GM12878 (cell line): Measurements from ENCODE around the gene FAM234B. TPM values are rescaled to one million over a fixed set of nuclear protein-coding genes. Genes with fewer than 3 reads are reported as not detected.

ENCODE experiments used
- ATAC-seq: fragments of 200-7000 bp; cut with Tn5 transposase; 3 replicates; pipeline ENCODE4 v1.9.1; 2020; ENCODE audit warnings: mild to moderate bottlenecking, moderate library complexity
- BruUV-seq: library from RNA; stranded (reverse); fragments of 400-500 nt; replicated peaks from 2 replicates; lab custom pipeline; 2021; lab: Mats Ljungman, UMichigan
- CTCF ChIA-PET: fragments of 300-600 bp; sonication (Branson Sonifier 250); formaldehyde crosslinking; extraction: SDS; loops from one replicate; lab custom pipeline; 2021; ENCODE audit warnings: inconsistent platforms; lab: Yijun Ruan, JAX
- POLR2A ChIA-PET: fragments of 350-600 bp; formaldehyde crosslinking; extraction: SDS; loops from one replicate; lab custom pipeline; 2021; ENCODE audit warnings: inconsistent platforms; lab: Charles Lee
- RAD21 ChIA-PET: fragments of 300-600 bp; sonication (Branson Sonifier 250); formaldehyde crosslinking; loops from one replicate; lab custom pipeline; 2023; ENCODE audit warnings: antibody characterized with exemption; ENCODE audit not compliant: unreplicated experiment; lab: Charles Lee
- SMC1A ChIA-PET: fragments of 300-600 bp; sonication (Branson Sonifier 250); formaldehyde crosslinking; loops from one replicate; lab custom pipeline; 2023; ENCODE audit not compliant: unreplicated experiment, uncharacterized antibody; lab: Charles Lee
- DNase-seq: peaks from one replicate; pipeline ENCODE4 v3.0.0-alpha.2; 2011; ENCODE audit warnings: low read depth, low spot score
- FAIRE-seq: peaks from 3 replicates; lab custom pipeline; 2011; peaks lifted over from hg19 to GRCh38; lab: Jason Lieb, UNC
- H2AFZ ChIP-seq: 2 replicates; pipeline ENCODE4 v1.6.0; 2011; ENCODE audit warnings: low read depth, low read length, control low read depth; ENCODE audit not compliant: control insufficient read depth
- H3K27ac ChIP-seq: 2 replicates; pipeline ENCODE4 v1.5.1; 2011; ENCODE audit warnings: control low read depth; ENCODE audit not compliant: control insufficient read depth, insufficient read depth
- H3K27me3 ChIP-seq, 2 experiments: replicated peaks in 1 of 2; 2 replicates each; pipeline versions ENCODE4 v1.6.0 to v1.6.1; 2011; ENCODE audit warnings: low read length in 1 of 2; ENCODE audit not compliant: control insufficient read depth in 2 of 2, insufficient read depth in 2 of 2
- H3K36me3 ChIP-seq, 2 experiments: 2 replicates each; pipeline ENCODE4 v1.5.1; 2011; ENCODE audit warnings: low read length in 1 of 2; ENCODE audit not compliant: control insufficient read depth in 2 of 2, insufficient read depth in 2 of 2
- H3K4me1 ChIP-seq: 2 replicates; pipeline ENCODE4 v1.6.1; 2011; ENCODE audit warnings: mild to moderate bottlenecking, low read length, moderate library complexity, mixed read lengths; ENCODE audit not compliant: control insufficient read depth, insufficient read depth
- H3K4me2 ChIP-seq: 2 replicates; pipeline ENCODE4 v1.6.0; 2011; ENCODE audit warnings: control low read depth; ENCODE audit not compliant: control insufficient read depth, insufficient read depth
- H3K4me3 ChIP-seq: fragments of 200-600 bp; sonication (generic); 2 replicates; pipeline ENCODE4 v1.5.1; 2016
- H3K79me2 ChIP-seq: 2 replicates; pipeline ENCODE4 v1.6.0; 2011; ENCODE audit warnings: low read length; ENCODE audit not compliant: control insufficient read depth, insufficient read depth
- H3K9ac ChIP-seq: 2 replicates; pipeline ENCODE4 v1.8.0; 2011; ENCODE audit warnings: low read length, control low read depth, mixed read lengths; ENCODE audit not compliant: control insufficient read depth, insufficient read depth
- H3K9me3 ChIP-seq: replicated peaks from 3 replicates; pipeline ENCODE4 v1.5.1; 2011; ENCODE audit warnings: mild to moderate bottlenecking, low read length; ENCODE audit not compliant: control insufficient read depth, insufficient read depth
- H4K20me1 ChIP-seq: 2 replicates; pipeline ENCODE4 v1.6.0; 2011; ENCODE audit not compliant: control insufficient read depth, insufficient read depth
- CREB1 ChIP-seq: IDR thresholded peaks from 2 replicates; pipeline ENCODE4 v1.6.1; 2012; ENCODE audit warnings: low read depth, mild to moderate bottlenecking, inconsistent platforms
- ETV6 ChIP-seq, 2 experiments: fragments of 450-650 bp in 1 of 2; IDR thresholded peaks in 1 of 2; conservative IDR thresholded peaks in 1 of 2; 2 replicates each; pipeline ENCODE4 v1.6.1; 2014; ENCODE audit warnings: antibody characterized with exemption in 1 of 2, borderline replicate concordance in 1 of 2, low read depth in 1 of 2, mild to moderate bottlenecking in 1 of 2, moderate library complexity in 1 of 2
- JUND ChIP-seq: IDR thresholded peaks from 2 replicates; pipeline ENCODE4 v1.6.1; 2012; ENCODE audit warnings: low read depth, mild to moderate bottlenecking, low read length, improper control_type of control experiment, moderate library complexity
- SMARCA5 ChIP-seq: fragments of 450-650 bp; IDR thresholded peaks from 2 replicates; pipeline ENCODE4 v1.6.1; 2017; ENCODE audit warnings: mild to moderate bottlenecking
- STAT3 ChIP-seq: IDR thresholded peaks from 2 replicates; pipeline ENCODE4 v1.6.1; 2011; ENCODE audit warnings: low read depth, low read length, improper control_type of control experiment
- TBL1XR1 ChIP-seq: IDR thresholded peaks from 2 replicates; pipeline ENCODE4 v1.6.1; 2012; ENCODE audit warnings: low read depth, low read length, improper control_type of control experiment
- ZNF384 ChIP-seq: IDR thresholded peaks from 2 replicates; pipeline ENCODE4 v1.6.1; 2012; ENCODE audit warnings: low read depth, mild to moderate bottlenecking, low read length, improper control_type of control experiment, borderline replicate concordance
- WGBS: methylation state at CpG from one replicate; pipeline ENCODE4 v1.1.6; 2016; ENCODE audit warnings: low lambda C conversion rate; ENCODE audit not compliant: insufficient replicate concordance, insufficient coverage; ENCODE audit errors: missing lambda C conversion rate; 5-methylcytosine and 5-hydroxymethylcytosine counted together
- in situ Hi-C: fragments of 300-500 bp; cut with MboI; formaldehyde crosslinking; loops from 9 replicates; pipeline ENCODE4 v1.14.3; 2018; ENCODE audit warnings: mixed read lengths
- intact Hi-C: fragments of 100-400 bp; cut with micrococcal nuclease; formaldehyde crosslinking; loops from one replicate; pipeline ENCODE4 v1.14.2; 2022; ENCODE audit not compliant: unreplicated experiment
- polyA plus RNA-seq, 11 experiments: library from polyadenylated mRNA; depleted of rRNA in 4 of 11; unstranded in 6 of 11; stranded (reverse) in 5 of 11; fragments of >200 nt; fragmentation: Nextera tagmentation in 4 of 11; fragmentation: Illumina TruSeq in 1 of 11; extraction: Ambion mirVana in 4 of 11; extraction: Trizol in 1 of 11; gene quantifications; 1 replicate in 1 of 11; 2 replicates in 10 of 11; pipeline versions ENCODE4 v1.2.1 to v1.2.3, GENCODE V29; 2011 to 2016; ENCODE audit warnings: inconsistent platforms in 2 of 11, missing spikeins in 2 of 11, low read depth in 1 of 11
- total RNA-seq, 4 experiments: library from RNA; depleted of rRNA in 3 of 4; stranded (reverse); fragments of >200 nt in 3 of 4; fragmentation: Illumina TruSeq in 1 of 4; extraction: Trizol in 1 of 4; gene quantifications; 2 replicates each; pipeline versions ENCODE4 v1.2.1 to v1.2.3, GENCODE V29; 2013 to 2021
- TF ChIP-seq, protein P1 (sequence below): IDR thresholded peaks from 2 replicates; pipeline ENCODE4 v1.6.1; 2012; ENCODE audit warnings: low read depth, low read length, improper control_type of control experiment
- TF ChIP-seq, protein P2 (sequence below): fragments of 450-650 bp; IDR thresholded peaks from 2 replicates; pipeline ENCODE4 v1.6.1; 2016; ENCODE audit warnings: mild to moderate bottlenecking, moderate library complexity, borderline replicate concordance
- TF ChIP-seq, protein P3 (sequence below): fragments of 450-650 bp; IDR thresholded peaks from 2 replicates; pipeline ENCODE4 v1.6.1; 2018; ENCODE audit warnings: mild to moderate bottlenecking, low read depth, moderate library complexity; ENCODE audit not compliant: partially characterized antibody

Gene FAM234B
- total and polyA plus RNA-seq, 10 of the 15 experiments (the other 5 are each of a cell fraction or from before 2014, with no cell fraction given) = 0.09 to 2.8 (median 0.18) TPM

DNA sequence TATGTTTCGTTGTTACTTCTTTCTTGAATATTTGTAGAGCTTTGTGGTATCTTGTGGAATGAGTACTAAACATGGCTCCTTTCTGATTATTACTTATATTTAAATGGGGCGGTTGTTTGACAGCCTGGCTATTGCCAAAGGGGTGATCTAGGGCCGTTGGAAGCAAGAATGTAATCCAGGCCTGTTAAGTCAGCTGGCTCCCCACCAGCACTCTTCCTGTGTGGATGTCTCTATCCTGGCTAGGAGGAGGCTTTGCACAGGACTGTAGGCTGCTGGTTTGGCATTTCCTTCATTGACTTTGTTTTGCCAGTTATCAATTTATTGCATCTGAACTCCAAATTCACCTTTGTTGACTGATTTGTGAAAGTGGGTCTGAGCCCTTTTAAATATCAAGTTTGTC is 5.6 kb downstream of the FAM234B start:
- peaks cover 0 to 3% of the 10 kb centered on the region in 2 experiments; a peak in 1 of 4 replicates for H3K27me3 ChIP-seq
- DNase-seq = no peak
- ChIA-PET POLR2A (no interaction called here), RAD21 (no interaction called here), CTCF (no interaction called here), SMC1A (interaction anchor here (0.8 kb wide), 1 partner anchor 73 kb away, joined by 3 read pairs; no protein-coding TSS in a partner anchor)
- H2AFZ ChIP-seq = no peak overlapping the region
- no TSS peak for BruUV-seq
- no peak overlapping the region for H3K4me3 ChIP-seq
- H3K27ac ChIP-seq = no peak overlapping the region
- in situ Hi-C loops = no loop called here
- TF ChIP-seq SMARCA5 = no peak
- H3K4me2 ChIP-seq = no peak overlapping the region
- WGBS = 22% methylated on average over 3 of the region's 3 CpGs
- no peaks in the 10 kb centered on the region; the same call in 1 of the 3 replicates for H3K9me3 ChIP-seq
- no peak for FAIRE-seq
- no peaks in the 10 kb centered on the region for H3K36me3 ChIP-seq
- H3K9ac ChIP-seq = no peak overlapping the region
- no peaks in the 10 kb centered on the region for H3K4me1 ChIP-seq
- intact Hi-C loops = no loop called here
- H4K20me1 ChIP-seq = no peaks in the 10 kb centered on the region
- no peaks in the 10 kb centered on the region for H3K79me2 ChIP-seq
- no peak for ATAC-seq

DNA sequence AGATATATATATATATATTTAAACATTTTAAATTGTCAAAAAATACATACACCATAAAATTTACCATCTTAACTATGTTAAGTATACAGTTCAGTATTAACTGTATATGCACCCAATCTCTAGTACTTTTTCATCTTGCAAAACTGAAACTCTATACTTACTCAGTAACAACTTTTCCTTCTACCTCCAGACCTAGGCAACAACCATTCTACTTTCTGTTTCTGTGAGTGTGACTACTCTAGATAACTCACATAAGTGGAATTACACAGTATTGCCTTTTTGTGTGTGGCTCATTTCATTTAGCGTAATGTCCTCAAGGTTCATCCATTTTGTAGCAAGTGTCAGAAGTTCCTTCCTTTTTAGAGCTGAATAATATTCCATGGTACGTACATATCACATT is 8.2 kb downstream of the FAM234B start:
- in situ Hi-C loops (no loop called here), intact Hi-C loops (no loop called here)
- DNase-seq (no peak), FAIRE-seq (no peak), ATAC-seq (no peak)
- H3K9me3 ChIP-seq = no peaks in the 10 kb centered on the region; the same call in 1 of the 3 replicates
- no peak overlapping the region for H3K27ac ChIP-seq
- WGBS = 43% methylated on average over 2 of the region's 2 CpGs
- BruUV-seq = no TSS peak
- ChIA-PET SMC1A (no interaction called here), POLR2A (no interaction called here), RAD21 (interaction anchor here (1.2 kb wide), 1 partner anchor 160 kb away, joined by 3 read pairs; no protein-coding TSS in a partner anchor), CTCF (no interaction called here)
- H3K79me2 ChIP-seq = no peaks in the 10 kb centered on the region
- no peaks in the 10 kb centered on the region for H3K27me3 ChIP-seq
- H3K9ac ChIP-seq = no peak overlapping the region
- H2AFZ ChIP-seq = no peak overlapping the region
- no peaks in the 10 kb centered on the region for H4K20me1 ChIP-seq
- H3K4me1 ChIP-seq = no peaks in the 10 kb centered on the region
- no peaks in the 10 kb centered on the region for H3K36me3 ChIP-seq
- no peak overlapping the region for H3K4me2 ChIP-seq
- no peak overlapping the region for H3K4me3 ChIP-seq
- TF ChIP-seq, protein P1, sequence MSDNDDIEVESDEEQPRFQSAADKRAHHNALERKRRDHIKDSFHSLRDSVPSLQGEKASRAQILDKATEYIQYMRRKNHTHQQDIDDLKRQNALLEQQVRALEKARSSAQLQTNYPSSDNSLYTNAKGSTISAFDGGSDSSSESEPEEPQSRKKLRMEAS = no peak
- TF ChIP-seq JUND (no peak), ZNF384 (no peak), ETV6 (conservative IDR thresholded peaks at IDR 0.05 in 1 of 2, IDR thresholded peaks at IDR 0.05 in 1 of 2; ENCODE audit: borderline replicate concordance in 1 of 2, low read depth in 1 of 2) (no peak), TBL1XR1 (no peak), STAT3 (no peak), CREB1 (no peak)
- TF ChIP-seq, protein P2, sequence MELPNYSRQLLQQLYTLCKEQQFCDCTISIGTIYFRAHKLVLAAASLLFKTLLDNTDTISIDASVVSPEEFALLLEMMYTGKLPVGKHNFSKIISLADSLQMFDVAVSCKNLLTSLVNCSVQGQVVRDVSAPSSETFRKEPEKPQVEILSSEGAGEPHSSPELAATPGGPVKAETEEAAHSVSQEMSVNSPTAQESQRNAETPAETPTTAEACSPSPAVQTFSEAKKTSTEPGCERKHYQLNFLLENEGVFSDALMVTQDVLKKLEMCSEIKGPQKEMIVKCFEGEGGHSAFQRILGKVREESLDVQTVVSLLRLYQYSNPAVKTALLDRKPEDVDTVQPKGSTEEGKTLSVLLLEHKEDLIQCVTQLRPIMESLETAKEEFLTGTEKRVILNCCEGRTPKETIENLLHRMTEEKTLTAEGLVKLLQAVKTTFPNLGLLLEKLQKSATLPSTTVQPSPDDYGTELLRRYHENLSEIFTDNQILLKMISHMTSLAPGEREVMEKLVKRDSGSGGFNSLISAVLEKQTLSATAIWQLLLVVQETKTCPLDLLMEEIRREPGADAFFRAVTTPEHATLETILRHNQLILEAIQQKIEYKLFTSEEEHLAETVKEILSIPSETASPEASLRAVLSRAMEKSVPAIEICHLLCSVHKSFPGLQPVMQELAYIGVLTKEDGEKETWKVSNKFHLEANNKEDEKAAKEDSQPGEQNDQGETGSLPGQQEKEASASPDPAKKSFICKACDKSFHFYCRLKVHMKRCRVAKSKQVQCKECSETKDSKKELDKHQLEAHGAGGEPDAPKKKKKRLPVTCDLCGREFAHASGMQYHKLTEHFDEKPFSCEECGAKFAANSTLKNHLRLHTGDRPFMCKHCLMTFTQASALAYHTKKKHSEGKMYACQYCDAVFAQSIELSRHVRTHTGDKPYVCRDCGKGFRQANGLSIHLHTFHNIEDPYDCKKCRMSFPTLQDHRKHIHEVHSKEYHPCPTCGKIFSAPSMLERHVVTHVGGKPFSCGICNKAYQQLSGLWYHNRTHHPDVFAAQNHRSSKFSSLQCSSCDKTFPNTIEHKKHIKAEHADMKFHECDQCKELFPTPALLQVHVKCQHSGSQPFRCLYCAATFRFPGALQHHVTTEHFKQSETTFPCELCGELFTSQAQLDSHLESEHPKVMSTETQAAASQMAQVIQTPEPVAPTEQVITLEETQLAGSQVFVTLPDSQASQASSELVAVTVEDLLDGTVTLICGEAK = no peak
- TF ChIP-seq, protein P3, sequence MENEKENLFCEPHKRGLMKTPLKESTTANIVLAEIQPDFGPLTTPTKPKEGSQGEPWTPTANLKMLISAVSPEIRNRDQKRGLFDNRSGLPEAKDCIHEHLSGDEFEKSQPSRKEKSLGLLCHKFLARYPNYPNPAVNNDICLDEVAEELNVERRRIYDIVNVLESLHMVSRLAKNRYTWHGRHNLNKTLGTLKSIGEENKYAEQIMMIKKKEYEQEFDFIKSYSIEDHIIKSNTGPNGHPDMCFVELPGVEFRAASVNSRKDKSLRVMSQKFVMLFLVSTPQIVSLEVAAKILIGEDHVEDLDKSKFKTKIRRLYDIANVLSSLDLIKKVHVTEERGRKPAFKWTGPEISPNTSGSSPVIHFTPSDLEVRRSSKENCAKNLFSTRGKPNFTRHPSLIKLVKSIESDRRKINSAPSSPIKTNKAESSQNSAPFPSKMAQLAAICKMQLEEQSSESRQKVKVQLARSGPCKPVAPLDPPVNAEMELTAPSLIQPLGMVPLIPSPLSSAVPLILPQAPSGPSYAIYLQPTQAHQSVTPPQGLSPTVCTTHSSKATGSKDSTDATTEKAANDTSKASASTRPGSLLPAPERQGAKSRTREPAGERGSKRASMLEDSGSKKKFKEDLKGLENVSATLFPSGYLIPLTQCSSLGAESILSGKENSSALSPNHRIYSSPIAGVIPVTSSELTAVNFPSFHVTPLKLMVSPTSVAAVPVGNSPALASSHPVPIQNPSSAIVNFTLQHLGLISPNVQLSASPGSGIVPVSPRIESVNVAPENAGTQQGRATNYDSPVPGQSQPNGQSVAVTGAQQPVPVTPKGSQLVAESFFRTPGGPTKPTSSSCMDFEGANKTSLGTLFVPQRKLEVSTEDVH = no peak
